IMR-90 (cell line): ENCODE results near the gene DSCAM. TPM values are rescaled to one million over a fixed set of nuclear protein-coding genes. Genes with fewer than 3 reads are reported as not detected.

ENCODE experiments used
- ATAC-seq: fragments of 200-7000 bp; cut with Tn5 transposase; 2 replicates; pipeline ENCODE4 v1.9.1; 2020; ENCODE audit warnings: low read depth, mild to moderate bottlenecking, moderate library complexity
- BruUV-seq: library from RNA; stranded (reverse); fragments of 400-500 nt; replicated peaks from 2 replicates; lab custom pipeline; 2021; lab: Mats Ljungman, UMichigan
- CTCF ChIA-PET: fragments of 300-600 bp; formaldehyde crosslinking; extraction: SDS; loops from one replicate; lab custom pipeline; 2021; ENCODE audit warnings: antibody characterized with exemption; lab: Yijun Ruan, JAX
- POLR2A ChIA-PET: fragments of 300-600 bp; sonication (Branson Sonifier 250); formaldehyde crosslinking; loops from one replicate; lab custom pipeline; 2022; ENCODE audit warnings: antibody characterized with exemption; ENCODE audit not compliant: unreplicated experiment; lab: Charles Lee
- DNase-seq: peaks from one replicate; pipeline ENCODE4 v3.0.0; 2013
- H2AFZ ChIP-seq: replicated peaks from 2 replicates; pipeline ENCODE3; 2013; ENCODE audit warnings: low read length, mild to moderate bottlenecking; ENCODE audit not compliant: poor library complexity
- H2AK5ac ChIP-seq: 2 replicates; pipeline ENCODE4 v1.6.1; 2013; ENCODE audit warnings: low read depth, low read length, inconsistent platforms
- H2AK9ac ChIP-seq: replicated peaks from 2 replicates; pipeline ENCODE3; 2013; ENCODE audit warnings: mild to moderate bottlenecking, low read depth, low read length, moderate library complexity; ENCODE audit not compliant: poor library complexity
- H2BK120ac ChIP-seq: 2 replicates; pipeline ENCODE4 v1.6.1; 2013; ENCODE audit warnings: low read depth, low read length, inconsistent platforms
- H2BK15ac ChIP-seq: 3 replicates; pipeline ENCODE4 v1.6.1; 2013; ENCODE audit warnings: low read depth, low read length, inconsistent platforms
- H2BK20ac ChIP-seq: 2 replicates; pipeline ENCODE4 v1.6.1; 2013; ENCODE audit warnings: low read depth, mild to moderate bottlenecking, inconsistent platforms, low read length, moderate library complexity
- H2BK5ac ChIP-seq: 2 replicates; pipeline ENCODE4 v1.6.1; 2013; ENCODE audit warnings: mild to moderate bottlenecking, low read depth, low read length, inconsistent platforms; ENCODE audit not compliant: poor library complexity, severe bottlenecking
- H3K14ac ChIP-seq: replicated peaks from 2 replicates; pipeline ENCODE4 v1.6.1; 2013; ENCODE audit warnings: low read depth, low read length, inconsistent platforms
- H3K18ac ChIP-seq: 2 replicates; pipeline ENCODE4 v1.6.1; 2013; ENCODE audit warnings: low read depth, low read length, control low read depth
- H3K23ac ChIP-seq: 2 replicates; pipeline ENCODE4 v1.6.1; 2013; ENCODE audit warnings: low read depth, low read length, inconsistent platforms
- H3K27ac ChIP-seq: 2 replicates; pipeline ENCODE4 v1.5.1; 2013; ENCODE audit warnings: mild to moderate bottlenecking, control low read depth, low read length; ENCODE audit not compliant: insufficient read depth
- H3K27me3 ChIP-seq: 2 replicates; pipeline ENCODE4 v1.6.1; 2013; ENCODE audit warnings: low read length; ENCODE audit not compliant: control insufficient read depth, insufficient read depth
- H3K36me3 ChIP-seq: 2 replicates; pipeline ENCODE4 v1.6.1; 2013; ENCODE audit warnings: low read length, mixed read lengths; ENCODE audit not compliant: control insufficient read depth, insufficient read depth
- H3K4ac ChIP-seq: 2 replicates; pipeline ENCODE4 v1.6.1; 2013; ENCODE audit warnings: low read depth, low read length, inconsistent platforms
- H3K4me1 ChIP-seq: 2 replicates; pipeline ENCODE4 v1.6.1; 2013; ENCODE audit warnings: low read length, mixed read lengths; ENCODE audit not compliant: control insufficient read depth, insufficient read depth
- H3K4me2 ChIP-seq: 2 replicates; pipeline ENCODE4 v1.6.1; 2013; ENCODE audit warnings: low read depth, mild to moderate bottlenecking, control low read depth, low read length, moderate library complexity
- H3K4me3 ChIP-seq: 2 replicates; pipeline ENCODE4 v1.5.1; 2013; ENCODE audit warnings: low read depth, mild to moderate bottlenecking, control low read depth, low read length, moderate library complexity; ENCODE audit not compliant: insufficient read depth
- H3K56ac ChIP-seq: 2 replicates; pipeline ENCODE4 v1.6.1; 2013; ENCODE audit warnings: low read length, inconsistent platforms; ENCODE audit not compliant: insufficient read depth; ENCODE audit errors: extremely low read depth
- H3K79me1 ChIP-seq, 2 experiments: 2 replicates each; pipeline ENCODE4 v1.6.1; 2013; ENCODE audit warnings: low read length in 2 of 2, inconsistent platforms in 1 of 2, low read depth in 1 of 2
- H3K9ac ChIP-seq: 2 replicates; pipeline ENCODE4 v1.6.1; 2013; ENCODE audit warnings: low read depth, low read length, control low read depth
- H3K9me1 ChIP-seq: 2 replicates; pipeline ENCODE4 v1.6.1; 2013; ENCODE audit warnings: low read length, inconsistent platforms; ENCODE audit not compliant: insufficient read depth
- H3K9me3 ChIP-seq: 2 replicates; pipeline ENCODE4 v1.6.1; 2013; ENCODE audit warnings: low read length; ENCODE audit not compliant: control insufficient read depth, insufficient read depth
- H4K20me1 ChIP-seq: 2 replicates; pipeline ENCODE4 v1.6.1; 2013; ENCODE audit warnings: low read length, inconsistent platforms; ENCODE audit not compliant: insufficient read depth
- H4K5ac ChIP-seq: 2 replicates; pipeline ENCODE4 v1.6.1; 2013; ENCODE audit warnings: mild to moderate bottlenecking, low read depth, low read length, control low read depth
- H4K8ac ChIP-seq, 2 experiments: 2 replicates each; pipeline ENCODE4 v1.6.1; 2013; ENCODE audit warnings: low read depth in 2 of 2, low read length in 2 of 2, control low read depth in 1 of 2, inconsistent platforms in 1 of 2
- H4K91ac ChIP-seq: 2 replicates; pipeline ENCODE4 v1.6.1; 2013; ENCODE audit warnings: low read depth, low read length, inconsistent platforms; ENCODE audit not compliant: insufficient read depth
- BHLHE40 ChIP-seq: fragments of 150-350 bp; IDR thresholded peaks from 2 replicates; pipeline ENCODE4 v1.6.1; 2016; ENCODE audit warnings: mild to moderate bottlenecking, low read depth, low read length
- CEBPB ChIP-seq: IDR thresholded peaks from 2 replicates; pipeline ENCODE4 v1.6.1; 2012; ENCODE audit warnings: low read depth, low read length, improper control_type of control experiment
- MXI1 ChIP-seq: IDR thresholded peaks from 2 replicates; pipeline ENCODE4 v1.6.1; 2012; ENCODE audit warnings: low read depth, mild to moderate bottlenecking, low read length, moderate library complexity, borderline replicate concordance
- NFE2L2 ChIP-seq: fragments of 150-350 bp; IDR thresholded peaks from 2 replicates; pipeline ENCODE4 v1.6.1; 2016; ENCODE audit warnings: low read depth, mild to moderate bottlenecking, low read length
- POLR2A ChIP-seq: IDR thresholded peaks from 2 replicates; pipeline ENCODE4 v1.6.1; 2012; ENCODE audit warnings: mild to moderate bottlenecking, low read depth, low read length
- RAD21 ChIP-seq: IDR thresholded peaks from 2 replicates; pipeline ENCODE4 v1.6.1; 2012; ENCODE audit warnings: low read length, improper control_type of control experiment
- SMC3 ChIP-seq: fragments of 150-350 bp; IDR thresholded peaks from 2 replicates; pipeline ENCODE4 v1.6.1; 2016; ENCODE audit warnings: low read depth, mild to moderate bottlenecking, antibody characterized with exemption, low read length, moderate library complexity
- WGBS, 2 experiments: methylation state at CpG; one replicate each; pipeline versions ENCODE4 v1.1.5 to v1.1.7; 2013; ENCODE audit warnings: missing lambda C conversion rate in 2 of 2; ENCODE audit not compliant: insufficient read length in 1 of 2; ENCODE audit errors: extremely low coverage in 2 of 2; 5-methylcytosine and 5-hydroxymethylcytosine counted together
- dilution Hi-C: fragments of 300-500 bp; cut with HindIII; formaldehyde crosslinking; loops from one replicate; pipeline ENCODE4 v1.14.3; 2018; ENCODE audit warnings: low sequenced_read_pairs; ENCODE audit not compliant: unreplicated experiment
- in situ Hi-C: fragments of 300-500 bp; cut with MboI; formaldehyde crosslinking; loops from 3 replicates; pipeline ENCODE4 v1.14.3; 2019; ENCODE audit warnings: low sequenced_read_pairs, inconsistent platforms, mixed read lengths
- intact Hi-C: fragments of 100-400 bp; cut with micrococcal nuclease; formaldehyde crosslinking; loops from 2 replicates; pipeline ENCODE4 v1.10.0; 2022
- polyA plus RNA-seq, 3 experiments: library from polyadenylated mRNA; depleted of rRNA; stranded (reverse); fragments of >200 nt; gene quantifications; 2 replicates each; pipeline ENCODE4 v1.2.3, GENCODE V29; 2012; ENCODE audit warnings: low replicate concordance in 1 of 3
- total RNA-seq: library from RNA; depleted of rRNA; stranded (reverse); fragments of >200 nt; gene quantifications from 2 replicates; pipeline ENCODE4 v1.2.3, GENCODE V29; 2012
- TF ChIP-seq, protein P1 (sequence below): fragments of 150-350 bp; IDR thresholded peaks from 2 replicates; pipeline ENCODE4 v1.6.1; 2017; ENCODE audit warnings: mild to moderate bottlenecking, antibody characterized with exemption, low read length, low read depth

DSCAM gene
- total and polyA plus RNA-seq, 2 of the 4 experiments (the other 2 are of a cell fraction) = under 0.01 to 0.02 TPM

- H3K4me3 ChIP-seq = no peak overlapping the region
- POLR2A ChIA-PET = no interaction called here
- no peaks in the 10 kb centered on the region for H3K27me3 ChIP-seq
- WGBS, 2 experiments = no CpG with 5 or more reads among the region's 4 CpGs
- no peak overlapping the region for H2BK15ac ChIP-seq
- H3K14ac ChIP-seq = no peak overlapping the region
- no peak overlapping the region for H3K27ac ChIP-seq
- no peaks in the 10 kb centered on the region for H3K79me1 ChIP-seq
- H3K56ac ChIP-seq = no peak overlapping the region
- no peak overlapping the region for H3K4me2 ChIP-seq
- H3K9me3 ChIP-seq = peaks cover 29% of the 10 kb centered on the region
- H3K18ac ChIP-seq = no peak overlapping the region
- TF ChIP-seq MXI1 (no peak), NFE2L2 (no peak), SMC3 (no peak), CEBPB (no peak), RAD21 (no peak), POLR2A (no peak), BHLHE40 (no peak)
- TF ChIP-seq, protein P1, sequence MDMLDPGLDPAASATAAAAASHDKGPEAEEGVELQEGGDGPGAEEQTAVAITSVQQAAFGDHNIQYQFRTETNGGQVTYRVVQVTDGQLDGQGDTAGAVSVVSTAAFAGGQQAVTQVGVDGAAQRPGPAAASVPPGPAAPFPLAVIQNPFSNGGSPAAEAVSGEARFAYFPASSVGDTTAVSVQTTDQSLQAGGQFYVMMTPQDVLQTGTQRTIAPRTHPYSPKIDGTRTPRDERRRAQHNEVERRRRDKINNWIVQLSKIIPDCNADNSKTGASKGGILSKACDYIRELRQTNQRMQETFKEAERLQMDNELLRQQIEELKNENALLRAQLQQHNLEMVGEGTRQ = no peak
- H3K23ac ChIP-seq = no peak overlapping the region
- H2AK5ac ChIP-seq = no peak overlapping the region
- H3K4ac ChIP-seq = no peak overlapping the region
- H2BK20ac ChIP-seq = no peak overlapping the region
- H4K91ac ChIP-seq = no peak overlapping the region
- no peak overlapping the region for H2BK5ac ChIP-seq
- BruUV-seq = no TSS peak
- no peak for ATAC-seq
- no peak overlapping the region for H4K5ac ChIP-seq
- no peak overlapping the region for H2BK120ac ChIP-seq
- CTCF ChIA-PET = no interaction called here
- in situ Hi-C loops = no loop called here
- no peaks in the 10 kb centered on the region for H3K4me1 ChIP-seq
- H3K36me3 ChIP-seq = no peaks in the 10 kb centered on the region
- H4K8ac ChIP-seq = no peak overlapping the region
- H2AK9ac ChIP-seq = no peak overlapping the region
- dilution Hi-C loops = no loop called here
- no peaks in the 10 kb centered on the region for H3K9me1 ChIP-seq
- H3K9ac ChIP-seq = no peak overlapping the region
- intact Hi-C loops = no loop called here
- H2AFZ ChIP-seq = no peak overlapping the region
- no peaks in the 10 kb centered on the region for H4K20me1 ChIP-seq
- DNase-seq = no peak
Measured at GRCh38 chr21:40043423-40043822, 803.5 kb downstream of the DSCAM start.
